Adipose tissue (tissue), 3 donors: Measurements from ENCODE around the gene STK40. TPM values are rescaled to one million over a fixed set of nuclear protein-coding genes. Genes with fewer than 3 reads are reported as not detected.

Experiments
- H3K27ac ChIP-seq: one replicate; pipeline ENCODE4 v1.5.1; 2013; ENCODE audit warnings: low read depth, low read length
- WGBS, 3 donors: extraction: QIAGEN DNeasy Blood & Tissue Kit; methylation state at CpG; one replicate each; pipeline ENCODE4 v1.1.7; 2013; 5-methylcytosine and 5-hydroxymethylcytosine counted together
- polyA plus RNA-seq, 3 donors: library from polyadenylated mRNA; stranded (reverse); fragments of 200-250 nt; gene quantifications; one replicate each; pipeline ENCODE4 v1.2.3, GENCODE V29; 2013
- donor health status: healthy with polysubstance abuse.
- donor health status: Bipolar disorder and iron deficiency.
- donor health status: healthy.

The STK40 gene
- polyA plus RNA-seq, 3 donors = 22.8 to 63.2 (median 50.7) TPM

DNA sequence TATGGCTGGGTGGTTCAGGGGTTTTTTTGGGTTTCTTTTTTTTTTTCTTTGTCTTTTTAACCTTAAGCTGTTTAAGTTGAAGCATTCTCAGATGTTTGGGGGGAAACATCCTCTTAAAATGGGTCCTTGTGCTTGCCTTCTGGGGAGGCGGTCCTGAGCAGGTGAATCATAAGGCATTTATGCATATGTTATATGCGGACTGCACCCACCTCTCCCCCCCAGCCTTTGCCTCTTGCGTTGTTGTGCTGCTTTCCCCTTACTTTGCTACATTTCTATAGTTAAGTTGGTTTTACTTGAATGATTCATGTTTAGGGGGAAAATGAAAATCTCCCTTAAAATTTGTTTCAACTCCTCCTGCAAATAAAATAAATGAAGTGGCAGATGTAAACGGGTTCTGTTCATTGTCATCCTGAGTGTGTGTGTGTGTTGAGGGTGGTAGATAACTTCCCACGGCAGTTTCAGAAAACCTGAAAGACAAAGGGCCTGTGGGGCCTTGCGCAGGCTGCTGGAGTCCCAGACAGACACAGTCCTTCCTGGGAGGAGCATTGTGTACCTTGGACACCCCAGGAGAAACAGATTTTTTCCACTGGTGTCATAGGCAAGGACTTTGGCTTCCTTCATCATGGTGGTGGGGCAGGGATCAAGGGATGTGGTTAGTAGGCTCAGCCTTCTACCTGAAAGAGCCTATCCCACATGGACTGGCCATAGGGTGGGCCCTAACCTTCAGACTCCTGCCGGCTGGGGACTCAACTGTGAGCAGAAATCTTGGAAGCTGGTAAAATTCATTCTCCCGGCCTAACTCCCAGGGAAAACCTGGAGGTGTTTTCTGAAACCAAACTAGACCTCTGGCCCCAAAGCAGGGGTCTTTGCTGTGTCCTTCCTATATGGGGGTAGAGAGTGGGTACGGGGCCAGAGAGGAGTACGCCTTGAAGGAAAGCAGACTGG lies 80.5 kb downstream of the STK40 start:
- WGBS, 3 donors = 78 to 83% (median 82%) methylated on average over 10 of the region's 10 CpGs

DNA sequence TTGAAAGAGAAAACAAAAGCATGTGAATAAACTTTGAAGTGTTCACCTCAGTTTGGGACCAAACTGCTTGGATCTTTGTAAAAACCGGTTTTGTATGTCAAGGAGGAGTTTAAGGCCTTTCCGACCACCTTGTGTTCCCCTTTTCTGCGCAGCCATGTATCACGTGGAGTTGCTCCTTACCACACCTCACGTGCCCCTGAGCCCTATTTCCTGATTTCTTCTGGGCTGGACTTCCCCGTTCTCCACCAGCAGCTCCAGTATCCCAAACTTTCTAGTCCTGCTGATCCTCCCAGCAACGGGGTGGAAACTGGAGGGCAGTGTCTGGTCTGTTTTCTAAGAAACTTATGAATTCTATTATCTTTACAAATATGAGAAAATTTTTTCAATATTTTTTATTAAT lies 81.2 kb downstream of the STK40 start:
- 49 to 82% (median 69%) methylated on average over 7 of the region's 7 CpGs for WGBS, 3 donors
- H3K27ac ChIP-seq = no peak overlapping the region

More for the DNA sequence above, 80.5 kb downstream of the STK40 start:
- H3K27ac ChIP-seq = no peak overlapping the region

DNA sequence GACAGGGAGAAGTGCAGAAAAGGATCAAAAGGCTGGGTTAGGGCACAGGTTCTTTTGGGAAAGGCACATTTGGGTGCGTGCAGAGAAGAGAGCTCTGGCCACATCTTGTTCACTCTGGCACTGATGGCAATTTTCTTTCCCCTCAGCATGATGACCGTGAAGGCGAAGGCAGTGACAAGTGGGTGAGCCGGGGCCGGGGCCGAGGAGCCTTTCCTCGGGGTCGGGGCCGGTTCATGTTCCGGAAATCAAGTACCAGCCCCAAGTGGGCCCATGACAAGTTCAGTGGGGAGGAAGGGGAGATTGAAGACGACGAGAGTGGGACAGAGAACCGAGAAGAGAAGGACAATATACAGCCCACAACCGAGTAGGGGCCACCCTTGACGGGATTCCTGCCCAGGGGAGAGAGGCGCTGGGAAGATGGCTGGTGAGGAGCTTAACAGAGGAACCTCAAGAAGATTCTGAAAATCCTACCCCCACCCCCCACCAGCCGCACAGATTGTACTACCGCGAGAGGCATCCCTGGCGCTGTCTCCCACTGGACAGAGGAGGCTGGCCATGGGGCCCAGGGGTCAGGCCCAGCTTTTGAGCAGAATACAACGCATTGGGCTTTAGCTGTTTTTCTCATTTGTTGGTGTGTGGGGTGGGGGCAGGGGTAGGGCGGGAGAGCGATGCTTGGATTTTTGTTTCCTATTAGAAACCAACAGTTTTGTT lies 81.9 kb downstream of the STK40 start:
- no peak overlapping the region for H3K27ac ChIP-seq
- 91 to 94% (median 94%) methylated on average over 23 of the region's 23 CpGs for WGBS, 3 donors

DNA sequence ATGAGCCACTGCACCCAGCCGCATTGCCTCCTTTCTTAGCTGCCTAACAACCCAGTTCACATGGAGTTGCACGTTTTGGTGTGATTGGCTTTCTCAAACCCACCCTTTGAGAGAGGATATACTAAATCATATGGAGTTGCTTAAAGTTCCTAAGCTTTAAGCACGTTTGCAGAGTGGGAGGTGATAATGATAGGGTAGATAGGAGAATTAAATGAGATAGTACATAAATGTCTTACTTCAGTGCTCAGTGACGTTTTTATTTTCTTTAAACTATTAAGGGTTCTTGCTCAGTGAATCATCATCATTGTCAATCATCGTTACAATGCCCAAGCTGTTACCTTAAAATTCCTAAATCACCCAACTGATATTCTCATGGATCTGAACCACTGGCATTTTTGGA lies 82.5 kb downstream of the STK40 start:
- WGBS, 3 donors = 69 to 80% (median 79%) methylated on average over 5 of the region's 5 CpGs
- H3K27ac ChIP-seq = no peak overlapping the region

DNA sequence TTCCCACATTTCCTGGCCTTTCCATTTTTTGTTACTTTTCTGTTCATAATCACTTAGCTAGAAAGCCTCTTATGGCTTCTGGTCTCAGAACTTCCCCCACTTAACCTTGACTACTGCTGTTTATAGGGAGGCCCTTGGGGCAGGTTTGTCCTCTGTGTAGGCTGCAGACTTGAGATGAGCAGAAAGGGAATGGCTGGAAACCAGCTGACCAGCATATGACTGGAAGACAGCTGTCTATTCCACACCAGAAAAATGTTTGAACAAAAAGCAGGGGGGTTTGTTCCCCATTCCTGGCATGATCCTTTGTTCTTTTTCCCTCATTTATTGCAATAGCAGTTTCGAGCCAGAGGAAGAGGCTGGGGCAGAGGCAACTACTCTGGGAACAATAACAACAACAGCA lies 84.5 kb downstream of the STK40 start:
- 63 to 77% (median 74%) methylated on average over 1 of the region's 1 CpG for WGBS, 3 donors
- no peak overlapping the region for H3K27ac ChIP-seq

DNA sequence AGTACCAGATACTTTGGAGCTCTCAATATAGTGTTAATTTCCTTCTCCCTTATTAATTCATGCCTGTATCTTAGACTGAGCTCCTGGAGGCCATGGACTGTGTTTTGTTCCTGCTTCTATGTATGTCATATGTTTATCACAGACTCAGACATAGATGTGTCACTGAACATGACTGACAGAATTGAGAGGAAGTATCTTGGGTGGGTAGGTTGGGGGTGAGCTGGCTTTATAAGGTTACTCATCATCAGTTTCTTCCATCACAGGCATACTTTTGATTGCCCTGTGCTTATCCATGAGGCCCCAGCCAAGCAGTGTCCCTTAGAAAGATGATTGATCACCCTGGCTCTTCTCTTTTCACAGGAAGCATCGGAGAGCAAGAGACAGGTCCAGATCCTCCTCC lies 85.2 kb downstream of the STK40 start:
- WGBS, 3 donors = 65 to 92% (median 86%) methylated on average over 1 of the region's 1 CpG
- no peak overlapping the region for H3K27ac ChIP-seq

DNA sequence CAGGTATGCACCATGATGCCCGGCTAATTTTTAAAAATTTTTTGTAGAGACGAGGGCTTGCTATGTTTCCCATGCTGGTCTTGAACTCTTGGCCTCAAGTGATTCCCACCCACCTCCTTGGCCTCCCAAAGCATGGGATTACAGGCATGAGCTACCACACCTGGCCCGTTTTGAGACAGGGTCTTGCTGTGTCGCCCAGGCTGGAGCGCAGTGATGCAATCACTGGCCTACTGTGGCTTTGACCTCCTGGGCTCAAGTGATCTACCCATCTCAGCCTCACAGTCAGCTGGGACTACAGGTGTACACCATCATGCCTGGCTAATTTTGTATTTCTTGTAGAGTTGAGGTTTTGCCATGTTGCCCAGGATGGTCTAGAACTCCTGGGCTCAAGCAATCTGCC lies 87.1 kb downstream of the STK40 start:
- WGBS, 3 donors = 89 to 95% (median 91%) methylated on average over 5 of the region's 5 CpGs
- H3K27ac ChIP-seq = no peak overlapping the region

DNA sequence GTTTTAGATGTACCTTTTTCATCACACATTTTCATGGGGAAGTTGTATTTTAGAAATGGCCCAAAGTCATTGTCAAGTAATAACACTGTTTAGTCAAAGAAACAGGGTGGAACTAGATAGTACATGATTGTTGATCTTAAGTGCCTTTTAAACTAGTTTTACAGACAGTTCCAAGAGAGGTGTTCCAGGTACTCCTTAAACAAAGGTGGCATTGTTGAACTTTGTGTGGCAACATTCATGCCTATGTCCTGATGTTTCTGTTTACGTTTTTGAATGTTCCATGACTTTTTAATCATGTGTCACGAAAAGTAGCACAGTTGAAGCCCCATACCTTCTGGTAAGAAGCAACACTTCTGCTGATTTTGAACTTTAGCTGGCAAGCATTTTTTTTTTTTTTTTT lies 88.7 kb downstream of the STK40 start:
- WGBS, 3 donors = 69 to 91% (median 89%) methylated on average over 2 of the region's 2 CpGs
- no peak overlapping the region for H3K27ac ChIP-seq

DNA sequence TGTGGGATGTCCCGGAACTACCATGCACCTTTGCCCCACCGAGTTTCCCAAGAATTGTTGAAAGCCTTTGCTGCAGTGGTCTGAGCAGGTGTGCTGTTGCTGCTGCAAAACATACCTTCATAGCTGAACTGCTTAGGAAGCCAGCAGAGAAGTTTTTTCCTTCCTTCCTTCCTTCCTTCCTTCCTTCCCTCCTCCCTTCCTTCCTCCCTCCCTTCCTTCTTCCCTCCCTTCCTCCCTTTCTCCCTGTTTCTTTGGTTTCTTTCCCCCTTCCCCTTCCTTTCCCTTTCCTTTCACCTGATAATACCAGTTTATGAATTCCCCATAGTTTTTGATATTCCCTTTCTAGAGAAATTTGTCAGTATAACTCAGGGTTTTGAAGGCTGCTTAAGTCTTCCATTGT lies 90.3 kb downstream of the STK40 start:
- no peak overlapping the region for H3K27ac ChIP-seq
- WGBS, 3 donors = 80 to 96% (median 91%) methylated on average over 2 of the region's 2 CpGs

Other genes starting within 250 kb of the STK40 start
- 10 to 100 TPM; 37.1 to 69.2 (median 58.5) TPM for gene TRAPPC3, start 236.4 kb downstream of the STK40 start, polyA plus RNA-seq
- 100 to 1,000 TPM in 1 of 3 donors, 10 to 100 TPM in 2; 19.9 to 215 (median 92.7) TPM for gene MAP7D1, start 229.8 kb downstream of the STK40 start, polyA plus RNA-seq
- 10 to 100 TPM; 19.5 to 47.6 (median 35.5) TPM for gene THRAP3, start 161.5 kb downstream of the STK40 start, polyA plus RNA-seq
- 1 to 10 TPM in 2 of 3 donors, under 1 TPM in 1; 0.61 to 1.7 (median 1.1) TPM for gene SH3D21, start 79.6 kb downstream of the STK40 start, polyA plus RNA-seq
- gene EVA1B, start 62.3 kb downstream of the STK40 start, polyA plus RNA-seq = 10 to 100 TPM; 11.5 to 46.7 (median 25.3) TPM
- 10 to 100 TPM; 30.7 to 59.5 (median 59.5) TPM for gene LSM10, start 12.0 kb upstream of the STK40 start, polyA plus RNA-seq
- gene OSCP1, start 64.5 kb upstream of the STK40 start, polyA plus RNA-seq = 10 to 100 TPM in 1 of 3 donors, 1 to 10 TPM in 2; 5.3 to 10.3 (median 6.5) TPM
- 100 to 1,000 TPM in 2 of 3 donors, 10 to 100 TPM in 1; 69.1 to 142 (median 130) TPM for gene MRPS15, start 78.5 kb upstream of the STK40 start, polyA plus RNA-seq
- gene CSF3R, start 97.0 kb upstream of the STK40 start, polyA plus RNA-seq = 10 to 100 TPM in 2 of 3 donors, 1 to 10 TPM in 1; 2.6 to 74.0 (median 36.2) TPM